ENCODE results near the gene CCDC27.

Gene CCDC27

DNA sequence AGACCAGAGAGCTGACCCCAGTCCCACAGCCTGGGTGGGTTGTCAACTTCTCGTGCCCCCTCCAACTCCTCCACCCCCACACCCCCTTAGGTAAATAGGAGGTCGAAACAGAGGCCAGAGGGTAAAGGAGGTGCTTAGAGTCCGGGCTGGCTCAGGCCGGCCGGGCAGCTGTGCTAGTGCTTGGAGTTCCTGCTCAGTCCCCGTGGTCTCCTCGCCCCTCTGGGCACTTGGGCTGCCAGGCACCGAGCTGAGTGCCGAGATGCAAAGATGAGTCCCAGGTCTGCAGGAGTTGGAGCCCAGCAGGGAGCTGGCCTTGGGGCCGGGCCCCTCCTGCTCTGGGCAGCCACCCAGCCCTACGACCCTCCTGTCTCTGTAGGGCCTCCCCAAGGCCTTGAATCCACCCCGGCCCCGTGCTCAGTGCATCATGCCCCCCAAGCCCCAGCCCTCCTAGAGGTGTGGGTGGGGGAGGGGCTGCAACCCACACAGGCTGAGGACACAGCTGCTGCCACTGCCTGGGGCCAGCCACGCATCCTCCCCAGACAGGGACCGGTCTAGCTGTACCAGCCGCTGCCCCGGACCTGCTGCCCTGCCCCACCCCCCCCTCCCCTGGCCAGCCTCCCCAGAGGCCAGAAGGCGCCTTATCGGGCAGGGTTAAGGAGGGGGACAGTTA lies 22.2 kb downstream of the CCDC27 start:
- DNase-seq (ENCODE audit: low read depth in 1 of 2, low spot score in 1 of 2) = no peak

DNA sequence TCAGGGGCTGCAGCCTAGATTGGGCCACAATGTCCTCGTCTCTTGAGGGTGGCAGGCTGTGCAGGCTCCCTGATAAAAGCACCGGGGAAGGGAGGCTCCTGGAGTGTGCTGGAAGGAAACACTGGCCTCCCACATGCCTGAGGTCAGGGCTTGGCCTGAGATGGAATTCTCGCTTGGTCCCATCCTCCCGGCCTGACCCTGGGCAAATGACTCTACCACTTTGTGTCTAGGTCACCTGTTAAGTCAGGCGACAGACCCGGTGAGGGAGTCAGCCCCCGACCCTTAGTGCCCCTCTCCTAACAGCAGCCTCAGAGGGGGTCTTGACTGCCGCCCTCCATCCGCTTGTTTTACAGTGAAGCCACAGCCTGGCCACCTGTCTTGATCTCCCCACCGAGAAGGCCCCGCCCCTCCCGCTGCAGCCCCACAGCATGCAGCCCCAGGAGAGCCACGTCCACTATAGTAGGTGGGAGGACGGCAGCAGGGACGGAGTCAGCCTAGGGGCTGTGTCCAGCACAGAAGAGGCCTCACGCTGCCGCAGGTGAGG lies 22.8 kb downstream of the CCDC27 start:
- no peak for DNase-seq (ENCODE audit: low read depth in 1 of 2, low spot score in 1 of 2)

DNA sequence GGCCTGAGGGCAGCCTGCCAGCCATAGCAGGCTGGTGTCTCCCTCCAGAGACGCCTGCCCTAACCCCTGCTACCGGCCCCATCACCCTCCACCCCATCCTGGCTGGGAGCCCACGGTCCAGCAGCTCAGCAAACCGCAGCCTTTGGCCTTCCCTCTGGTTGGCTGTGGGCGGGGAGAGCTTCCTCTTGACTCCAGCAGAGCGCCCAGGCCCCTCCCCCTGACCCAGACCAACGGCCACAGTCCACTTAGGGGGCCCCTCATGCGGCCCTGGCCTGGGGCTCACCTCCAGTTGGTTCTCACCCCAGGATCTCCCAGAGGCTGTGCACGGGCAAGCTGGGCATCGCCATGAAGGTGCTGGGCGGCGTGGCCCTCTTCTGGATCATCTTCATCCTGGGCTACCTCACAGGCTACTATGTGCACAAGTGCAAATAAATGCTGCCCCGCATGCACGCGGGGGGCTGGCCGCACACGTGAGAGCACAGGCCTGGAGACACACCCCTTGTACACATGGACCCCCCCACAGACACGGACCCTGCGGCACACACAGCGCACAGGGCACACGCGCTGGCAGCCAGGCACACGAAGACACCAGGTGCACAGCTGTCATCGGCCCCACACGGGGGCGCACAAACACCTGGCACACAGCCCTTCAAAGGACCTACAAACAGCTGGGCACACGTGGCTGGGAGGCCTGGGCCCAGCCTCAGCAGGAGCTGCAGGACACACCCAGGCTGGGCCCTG lies 23.4 kb downstream of the CCDC27 start:
- peak; percentile 20 to 37 for DNase-seq (ENCODE audit: low read depth in 1 of 2, low spot score in 1 of 2)

DNA sequence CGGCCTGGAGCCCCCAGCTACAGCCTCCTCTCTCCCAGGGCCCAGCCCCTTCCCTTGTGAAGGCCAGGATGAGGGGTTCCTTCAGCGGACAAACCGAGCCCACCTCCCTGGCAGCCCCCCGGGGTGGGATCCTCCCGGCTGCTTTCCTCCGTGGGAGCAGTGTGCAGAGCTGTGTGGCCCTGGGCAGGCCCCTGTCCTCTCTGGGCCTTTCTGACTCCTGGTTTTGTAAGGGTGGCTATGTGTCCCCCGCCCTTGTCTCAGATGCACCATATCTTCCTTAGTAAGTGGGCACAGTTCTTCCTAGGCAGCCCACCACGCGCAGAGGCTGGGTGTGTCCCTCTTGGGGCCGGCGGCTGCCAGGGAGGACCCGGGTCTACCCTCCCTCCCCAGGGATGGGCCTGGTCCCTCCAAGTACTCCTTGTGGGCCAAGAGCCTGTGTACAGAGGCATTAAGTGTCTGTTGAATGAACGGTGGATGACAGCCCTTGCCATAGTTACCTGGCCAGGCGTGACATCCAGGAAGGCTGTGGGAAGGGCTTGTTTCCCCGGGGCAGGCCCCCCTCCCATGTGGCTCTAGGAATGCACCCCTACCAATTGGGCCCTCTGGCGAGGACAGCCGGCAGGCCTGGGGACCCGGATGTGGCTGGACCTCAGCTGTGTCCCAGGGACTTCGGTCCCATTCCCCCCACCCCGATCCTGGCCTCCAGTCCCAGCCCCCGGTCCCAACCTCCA lies 24.1 kb downstream of the CCDC27 start:
- no peak for DNase-seq (ENCODE audit: low read depth in 1 of 2, low spot score in 1 of 2)

DNA sequence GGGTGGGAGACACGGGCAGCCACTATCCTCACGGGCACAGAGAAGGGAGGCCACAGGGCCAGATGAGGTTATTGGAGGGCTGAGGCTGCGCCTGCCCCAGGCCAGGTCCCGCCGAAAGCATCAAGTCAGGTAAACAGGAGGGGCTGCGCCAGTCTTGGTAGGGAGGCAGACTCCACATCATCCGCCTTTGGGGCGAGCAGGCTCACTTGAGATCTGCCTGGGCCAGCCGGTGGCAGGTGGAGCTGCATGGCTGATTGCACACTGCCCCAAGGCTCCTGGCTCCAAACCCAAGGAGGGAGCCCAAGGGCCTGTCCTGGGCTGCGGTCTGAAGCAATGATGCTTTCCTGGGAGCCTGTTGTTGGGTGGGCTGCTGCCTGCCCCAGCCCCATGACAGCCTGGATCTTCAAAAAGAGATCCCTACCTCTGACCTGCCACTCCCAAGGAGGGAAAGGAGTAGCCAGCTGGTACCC lies 24.9 kb downstream of the CCDC27 start:
- DNase-seq (ENCODE audit: low read depth in 1 of 2, low spot score in 1 of 2) = no peak

DNA sequence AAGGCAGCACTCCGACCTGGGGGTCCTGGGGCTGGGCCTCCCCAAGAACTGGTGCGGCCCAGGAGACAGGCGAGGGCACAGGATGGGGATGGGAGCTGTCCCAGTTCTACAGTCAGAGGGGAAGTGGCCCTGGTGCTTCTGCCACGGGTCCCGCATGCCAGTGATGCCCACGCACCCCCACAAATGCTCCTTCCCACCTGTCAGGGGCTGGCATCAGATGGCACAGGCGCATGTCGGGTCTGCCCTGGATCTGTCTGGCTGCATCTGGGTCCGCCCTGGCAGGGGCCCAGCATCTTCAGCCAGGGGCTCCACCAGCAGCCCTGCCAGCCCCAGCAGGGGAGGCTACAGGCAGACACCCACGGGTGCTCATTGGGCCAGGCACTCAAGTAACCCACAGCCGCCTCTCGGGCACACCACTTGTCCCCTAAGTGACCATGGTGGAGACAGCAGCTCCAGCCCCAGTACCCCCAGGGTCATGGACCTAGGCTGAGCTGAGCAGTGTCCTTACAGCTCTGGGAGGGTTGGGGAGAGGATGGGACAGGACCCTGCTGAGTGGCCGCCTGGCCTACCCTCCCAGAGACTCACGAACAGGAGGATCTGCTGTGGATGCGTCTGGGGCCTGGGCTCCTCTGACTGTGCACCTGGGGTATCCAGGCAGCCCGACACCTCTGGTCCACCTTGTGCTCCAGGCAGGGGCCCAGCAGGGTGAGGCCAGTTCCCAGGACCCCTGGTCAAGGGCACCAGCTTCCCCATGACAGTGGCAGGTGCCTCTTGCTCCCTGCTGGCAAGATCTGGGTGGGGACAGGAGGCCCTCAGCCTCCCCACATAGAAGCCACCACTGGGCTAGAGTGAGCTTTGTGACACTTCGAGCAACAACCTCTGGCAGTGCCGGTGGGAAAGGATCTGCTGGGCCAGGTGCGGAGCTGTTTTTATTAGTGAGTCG lies 25.7 kb downstream of the CCDC27 start:
- DNase-seq (ENCODE audit: low read depth in 1 of 2, low spot score in 1 of 2) = no peak

GRCh38 chr1:3778590-3779264 lies 26.5 kb downstream of the CCDC27 start:
- no peak for DNase-seq (ENCODE audit: low read depth in 1 of 2, low spot score in 1 of 2)

DNA sequence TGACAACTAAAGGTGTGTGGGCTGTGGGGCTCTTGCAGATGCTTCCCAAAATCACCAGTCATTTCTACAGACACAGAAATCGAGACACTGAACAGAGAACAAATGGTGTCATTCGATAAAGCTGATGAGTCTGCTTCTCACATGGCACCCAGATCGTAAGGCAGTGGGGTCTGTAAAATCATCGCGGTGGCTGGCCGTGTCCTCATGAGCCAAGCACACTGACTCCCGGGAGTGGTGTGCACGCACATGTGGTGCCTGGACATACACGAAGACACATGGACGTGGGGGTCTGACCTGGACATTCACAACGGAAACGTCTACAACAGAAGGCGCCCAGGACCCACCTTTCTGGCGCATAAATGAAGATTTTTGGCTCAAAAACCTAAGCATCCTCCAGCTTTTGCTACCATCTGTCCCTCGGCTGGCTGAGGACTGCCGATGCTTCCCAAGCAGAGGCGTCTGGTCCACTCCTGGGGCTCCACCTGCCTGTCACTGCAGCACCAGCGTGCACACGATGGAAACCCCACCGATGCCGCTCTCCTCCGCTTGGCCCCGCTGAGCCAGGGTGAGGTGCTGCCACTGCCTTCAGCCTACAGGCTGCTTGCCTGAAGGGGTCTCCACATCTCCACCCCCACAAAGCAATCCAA lies 27.1 kb downstream of the CCDC27 start:
- no peak for DNase-seq (ENCODE audit: low read depth in 1 of 2, low spot score in 1 of 2)

- no peak for DNase-seq (ENCODE audit: low read depth in 1 of 2, low spot score in 1 of 2)
Observed at GRCh38 chr1:3779912-3780416, 27.7 kb downstream of the CCDC27 start.

DNA sequence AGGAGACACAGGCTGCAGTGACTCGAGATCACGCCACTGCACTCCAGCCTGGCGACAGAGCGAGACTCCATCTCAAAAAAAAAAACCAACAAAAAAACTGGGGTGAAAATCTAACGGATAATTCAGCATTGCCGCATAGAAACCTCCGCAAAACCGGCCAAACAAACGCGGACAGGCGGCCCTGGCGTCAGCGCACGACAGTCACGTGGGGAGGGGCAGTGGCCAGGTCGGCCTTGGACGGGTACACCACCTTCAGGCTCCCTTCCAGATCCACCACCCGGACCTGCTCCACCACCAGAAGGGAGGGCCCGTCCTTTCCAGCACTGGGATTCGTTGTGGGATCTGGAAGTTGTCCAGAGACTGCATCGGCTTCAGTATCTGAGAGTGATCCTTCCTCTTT lies 28.7 kb downstream of the CCDC27 start:
- DNase-seq (ENCODE audit: low read depth in 1 of 2, low spot score in 1 of 2) = no peak

GRCh38 chr1:3783651-3784474 lies 31.6 kb downstream of the CCDC27 start:
- no peak for DNase-seq (ENCODE audit: low read depth in 1 of 2, low spot score in 1 of 2)

DNA sequence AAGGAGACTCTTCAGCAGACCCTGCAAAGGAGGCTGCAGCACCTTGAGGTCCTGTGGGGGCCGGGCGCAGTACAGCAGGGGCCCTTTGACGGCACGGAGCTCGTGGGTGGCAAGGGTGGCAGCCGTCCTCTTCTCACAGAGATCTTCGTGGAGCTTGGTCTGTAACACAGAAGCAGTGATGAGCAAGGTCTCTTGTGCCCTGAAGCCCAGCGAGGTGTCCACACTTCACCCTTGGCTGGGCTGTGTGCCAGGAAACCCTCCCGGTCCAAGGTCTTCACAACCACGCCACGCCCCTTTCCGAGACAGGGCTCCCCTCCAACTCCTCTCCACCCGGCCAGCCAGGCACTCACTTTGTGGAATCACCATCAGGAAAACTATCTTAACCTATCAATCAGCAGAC lies 32.8 kb downstream of the CCDC27 start:
- no peak for DNase-seq (ENCODE audit: low read depth in 1 of 2, low spot score in 1 of 2)

DNA sequence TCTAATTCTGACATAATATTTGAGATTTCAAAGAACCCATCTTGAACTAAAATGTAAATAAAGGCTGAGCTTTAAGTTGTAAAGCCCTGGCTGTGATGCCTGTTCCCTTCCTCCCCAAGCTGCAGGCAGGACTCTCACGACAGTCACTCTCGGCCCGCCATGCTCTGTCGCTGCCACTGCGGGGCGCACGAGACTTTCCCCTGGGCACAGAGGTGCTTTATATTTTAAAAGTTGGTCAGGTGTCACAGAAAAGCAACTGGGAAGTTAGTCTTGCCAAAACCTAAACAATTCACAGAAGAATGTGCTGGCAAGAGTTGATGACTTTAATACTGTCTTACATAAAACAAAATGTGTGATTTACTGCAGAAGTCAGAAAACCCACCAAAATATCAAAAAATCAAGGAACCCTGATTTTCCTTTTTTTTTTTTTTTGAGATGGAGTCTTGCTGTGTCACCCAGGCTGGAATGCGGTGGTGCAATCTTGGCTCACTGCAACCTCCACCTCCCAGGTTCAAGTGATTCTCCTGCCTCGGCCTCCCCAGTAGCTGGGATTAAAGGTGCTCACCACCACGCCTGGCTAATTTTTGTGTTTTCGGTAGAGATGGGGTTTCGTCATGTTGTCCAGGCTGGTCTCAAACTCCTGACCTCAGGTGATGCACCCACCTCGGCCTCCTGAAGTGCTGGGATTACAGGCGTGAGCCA lies 33.4 kb downstream of the CCDC27 start:
- no peak for DNase-seq (ENCODE audit: low read depth in 1 of 2, low spot score in 1 of 2)

- no peak for DNase-seq (ENCODE audit: low read depth in 1 of 2, low spot score in 1 of 2)
Observed at GRCh38 chr1:3786468-3787348, 34.5 kb downstream of the CCDC27 start.

GRCh38 chr1:3787349-3787715 lies 35.1 kb downstream of the CCDC27 start:
- DNase-seq (ENCODE audit: low read depth in 1 of 2, low spot score in 1 of 2) = no peak

- DNase-seq (ENCODE audit: low read depth in 1 of 2, low spot score in 1 of 2) = no peak
Observed at GRCh38 chr1:3787745-3788605, 35.7 kb downstream of the CCDC27 start.
